Anterior cingulate cortex (tissue), 58 donors: ENCODE data around the gene DGKI.

Source experiments
- DNase-seq, 58 donors: peaks; one replicate each; lab custom pipeline; 2025; lab: John Stamatoyannopoulos, UW

The DGKI gene

DNA sequence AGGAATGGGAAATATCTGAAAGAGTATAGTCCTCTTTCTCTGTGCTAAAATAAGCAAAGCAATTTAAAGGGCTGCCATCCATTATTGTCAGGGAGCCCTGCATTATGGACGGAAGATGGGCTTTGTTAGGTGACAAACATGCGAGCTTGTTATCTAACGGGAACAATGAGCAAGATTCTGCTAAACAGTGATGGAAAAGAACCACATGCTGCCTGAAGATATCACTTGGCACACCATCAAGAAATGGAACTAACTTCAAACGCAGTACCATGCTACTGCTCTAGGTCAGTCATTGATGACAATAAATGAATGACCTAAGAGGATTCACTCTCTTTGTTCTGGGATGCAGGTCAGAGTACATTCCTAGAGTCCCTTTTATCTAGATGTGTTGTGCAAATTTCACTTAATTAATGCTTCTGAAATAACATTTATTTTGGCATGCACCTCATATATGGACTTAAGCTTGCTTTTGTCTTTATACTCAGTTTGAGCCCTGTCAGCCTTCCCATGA is 327.5 kb downstream of the DGKI start:
- DNase-seq, result no peak

DNA sequence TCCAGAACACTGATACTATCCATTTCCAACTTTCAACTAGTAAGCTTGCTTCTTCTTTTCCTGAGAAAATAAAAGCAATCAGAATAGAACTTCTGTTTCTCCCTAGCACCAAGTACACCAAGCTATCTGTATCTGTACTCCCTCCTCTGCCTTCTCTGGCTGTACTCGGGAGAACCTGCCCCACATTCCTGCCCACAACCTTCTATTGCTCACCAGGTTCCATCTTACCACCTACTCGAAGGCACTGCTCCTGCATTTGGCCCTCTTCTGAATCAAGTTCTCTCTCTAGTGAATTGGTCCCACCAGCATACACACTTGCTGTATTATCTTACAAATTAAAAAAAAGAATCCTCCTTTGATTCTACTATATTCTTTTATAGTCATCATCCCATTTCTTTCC is 333.7 kb downstream of the DGKI start:
- DNase-seq, result no peak

DNA sequence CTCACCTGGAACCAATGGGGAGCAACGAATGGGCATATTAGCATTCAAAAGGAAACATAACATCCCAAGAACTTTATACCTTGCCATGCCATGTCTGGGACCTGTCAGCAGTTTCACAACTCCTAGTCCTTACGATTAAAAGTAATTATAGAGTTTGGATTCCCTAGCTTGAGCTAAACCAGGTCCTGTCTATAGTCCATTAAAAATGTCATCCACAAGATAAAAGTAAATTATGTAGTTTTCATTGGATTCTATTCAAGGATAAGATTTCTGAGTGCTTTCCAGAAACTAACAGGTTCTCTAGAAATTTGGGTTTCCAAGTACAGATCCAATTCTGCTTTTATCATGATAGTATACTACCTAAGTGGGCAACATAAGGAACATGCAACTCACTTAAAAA is 339.7 kb downstream of the DGKI start:
- no peak for DNase-seq

DNA sequence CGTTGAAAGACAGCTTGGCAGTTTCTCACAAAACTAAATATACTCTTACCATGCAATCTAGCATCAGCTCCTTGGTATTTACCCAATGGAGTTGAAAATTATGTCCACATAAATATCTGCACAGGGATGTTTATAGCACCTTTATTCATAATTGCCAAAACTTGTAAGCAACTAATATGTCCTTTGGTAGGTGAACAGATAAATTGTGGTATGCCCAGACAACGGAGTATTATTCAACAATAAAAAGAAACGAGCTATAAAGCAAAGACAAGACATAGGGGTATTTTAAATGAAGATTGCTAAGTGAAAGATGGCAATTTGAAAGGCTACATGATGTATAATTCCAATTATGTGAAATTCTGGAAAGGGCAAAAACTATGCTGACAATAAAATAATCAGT is 340.7 kb downstream of the DGKI start:
- no peak for DNase-seq

DNA sequence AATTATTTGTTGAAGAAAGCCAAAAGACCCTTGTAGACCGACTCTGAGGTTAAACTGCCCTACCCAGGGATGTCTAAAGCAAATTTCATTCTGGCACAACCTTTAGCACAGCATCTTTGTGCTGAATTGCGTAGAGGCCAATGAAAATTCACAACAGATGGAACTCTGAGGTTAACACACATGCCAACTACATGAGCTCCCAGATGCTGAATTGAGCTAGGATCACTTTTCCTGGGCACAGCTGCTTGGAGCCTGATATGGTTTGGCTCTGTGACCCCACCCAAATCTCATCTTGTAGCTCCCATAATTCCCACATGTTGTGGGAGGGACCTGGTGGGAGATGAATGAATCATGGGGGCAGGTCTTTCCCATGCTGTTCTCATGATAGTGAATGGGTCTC is 345.2 kb downstream of the DGKI start:
- no peak for DNase-seq

DNA sequence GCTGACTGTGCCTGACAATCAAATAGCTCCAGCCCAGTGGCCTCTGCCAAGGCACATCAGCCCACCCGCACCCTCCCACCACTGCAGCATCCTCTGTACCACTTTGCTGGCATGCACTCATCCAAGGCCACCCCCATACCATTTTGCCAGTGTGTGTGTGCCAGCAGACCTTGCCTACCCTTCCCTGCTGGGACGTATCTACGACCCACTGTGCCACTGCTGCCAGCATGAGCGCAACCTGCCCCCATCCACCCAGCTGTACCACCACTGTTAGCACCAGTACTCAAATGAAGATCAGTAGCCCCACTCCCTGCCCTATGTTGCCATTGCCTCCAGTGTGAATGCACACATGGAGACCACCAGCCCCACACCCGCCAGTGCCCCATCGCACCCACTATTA is 353.9 kb downstream of the DGKI start:
- DNase-seq, result no peak

DNA sequence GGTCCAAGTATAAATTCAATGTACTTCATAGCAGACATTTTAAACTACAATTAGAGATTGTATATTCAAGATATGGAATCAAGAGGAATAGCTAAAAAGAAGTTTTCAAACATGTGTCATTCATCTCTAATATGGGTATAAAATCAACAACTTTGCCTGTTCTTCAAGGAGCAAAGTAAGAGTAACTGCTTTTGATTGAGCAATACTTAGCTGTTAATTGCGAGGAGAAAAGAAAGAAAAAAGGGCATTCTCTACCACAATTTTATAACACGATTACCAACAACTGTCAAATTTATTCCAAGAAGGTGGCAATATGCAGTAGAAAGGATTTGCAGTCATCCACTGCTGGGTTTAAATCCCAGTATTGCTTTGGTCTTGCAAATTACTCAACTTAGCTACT is 356.9 kb downstream of the DGKI start:
- no peak for DNase-seq

DNA sequence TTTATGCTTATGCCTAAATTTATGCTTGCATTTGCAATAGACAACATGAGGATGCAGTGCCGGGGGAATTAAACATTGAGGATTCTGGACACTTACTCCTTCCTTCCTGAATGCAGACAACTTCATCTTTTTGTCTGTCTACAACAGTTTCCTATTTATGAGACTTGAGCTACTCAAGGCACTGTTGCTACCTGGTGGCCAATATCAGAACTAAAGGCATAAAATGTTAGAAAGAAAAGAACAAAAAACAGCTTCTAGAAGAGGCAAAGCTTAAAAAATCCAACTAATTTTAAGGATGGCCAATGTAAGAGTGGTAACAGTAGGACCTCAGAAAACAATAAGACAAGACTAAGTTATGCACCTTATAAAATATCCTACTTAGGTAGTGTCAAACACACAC is 358.7 kb downstream of the DGKI start:
- DNase-seq, result no peak

DNA sequence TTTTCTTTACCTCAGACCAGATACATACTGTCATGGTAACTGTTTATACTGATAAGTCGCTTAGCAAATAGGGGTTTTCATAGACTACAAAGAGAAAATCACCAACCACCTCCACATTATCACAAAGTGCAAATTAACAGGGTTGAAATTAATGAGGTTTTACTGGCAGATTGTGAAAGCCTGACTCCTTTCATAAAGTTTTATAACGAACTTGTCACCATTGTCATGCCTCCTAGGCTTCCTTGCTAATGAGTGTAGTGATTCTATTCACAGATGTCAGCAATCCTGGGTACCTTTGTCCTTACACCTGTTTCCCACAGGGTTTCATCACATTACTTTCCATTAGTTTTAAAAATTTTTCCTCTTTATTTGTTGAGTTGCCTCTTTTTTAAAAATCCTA is 361.0 kb downstream of the DGKI start:
- DNase-seq, result no peak

DNA sequence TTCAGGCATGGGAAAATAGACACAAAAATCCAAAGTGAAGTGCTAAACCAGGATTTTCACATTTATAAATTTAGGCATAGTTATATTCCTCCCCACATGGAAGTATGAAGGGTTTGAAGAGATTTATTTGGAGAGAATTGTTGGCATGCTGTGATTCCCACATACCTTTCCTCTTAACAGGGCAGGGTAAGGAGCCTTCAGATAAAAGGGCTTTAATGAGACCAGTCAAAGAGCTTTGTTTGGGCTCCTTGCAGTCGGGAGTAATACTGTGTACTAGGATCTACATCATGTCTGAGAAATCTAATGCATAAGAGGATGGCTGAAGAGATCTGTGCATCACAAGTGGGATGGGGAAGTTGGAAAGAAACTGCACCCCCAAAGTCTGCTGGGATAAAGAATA is 362.4 kb downstream of the DGKI start:
- DNase-seq, result no peak

DNA sequence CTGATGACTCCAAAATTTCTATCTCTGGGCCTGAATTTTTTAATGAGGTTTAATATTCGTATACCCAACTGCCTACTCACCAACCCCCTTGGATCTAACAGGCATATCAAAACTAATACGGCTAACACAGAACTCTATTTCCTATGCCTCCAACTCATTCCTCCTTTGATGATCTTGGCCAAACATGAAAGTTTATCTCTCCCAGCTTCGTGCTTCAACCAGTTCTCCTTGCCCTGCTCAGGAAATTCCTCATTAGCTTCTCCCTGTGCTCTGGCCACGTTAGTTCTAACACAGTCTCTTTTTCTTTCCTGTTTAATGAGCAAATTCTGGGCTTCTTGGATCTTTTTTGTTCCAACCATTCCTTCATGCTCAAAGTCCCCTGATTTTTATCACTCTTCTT is 364.3 kb downstream of the DGKI start:
- DNase-seq, result no peak

DNA sequence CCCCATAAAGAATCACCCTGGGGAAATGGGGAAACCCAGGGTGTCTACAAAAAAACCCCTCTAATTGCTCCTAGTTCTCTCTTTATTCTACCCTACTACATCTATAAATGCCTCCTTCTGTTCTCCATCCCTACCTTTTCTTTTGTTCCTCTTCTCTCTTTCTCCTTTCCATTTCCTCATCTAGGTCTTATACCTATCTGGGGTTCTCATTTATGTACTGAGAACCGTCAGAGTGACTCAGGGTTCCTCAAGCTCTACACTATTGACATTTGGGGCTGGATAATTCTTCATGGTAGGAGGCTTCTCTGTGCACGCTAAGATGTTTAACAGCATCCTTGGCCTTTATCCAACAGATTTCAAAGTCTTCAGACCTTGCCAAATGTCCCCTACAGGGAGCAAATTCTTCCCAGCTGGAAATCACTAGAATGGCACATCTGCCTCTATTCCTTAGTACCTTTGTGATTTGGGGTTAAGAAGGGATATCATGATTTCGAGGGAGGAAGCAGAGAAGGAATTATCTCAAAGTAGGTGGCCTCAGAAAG is 365.9 kb downstream of the DGKI start:
- DNase-seq, result no peak

DNA sequence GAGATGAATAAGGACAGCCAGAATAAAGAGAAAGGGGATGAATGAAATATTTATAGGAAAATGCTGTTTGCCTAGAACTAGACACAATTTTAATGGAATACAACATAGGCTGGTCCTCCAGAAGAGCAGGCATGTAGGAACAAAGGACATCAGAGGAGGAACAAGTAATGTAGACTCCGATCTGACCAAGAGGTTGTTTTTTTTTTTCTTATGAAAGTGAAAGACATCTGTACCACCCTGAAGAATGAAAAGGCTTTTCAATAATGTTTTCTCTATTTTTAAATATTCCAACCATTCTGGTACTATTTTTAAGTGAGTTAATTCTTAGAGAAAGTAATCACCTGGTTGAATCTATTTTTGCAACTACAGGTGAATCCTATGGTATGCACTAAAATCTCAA is 366.4 kb downstream of the DGKI start:
- no peak for DNase-seq

DNA sequence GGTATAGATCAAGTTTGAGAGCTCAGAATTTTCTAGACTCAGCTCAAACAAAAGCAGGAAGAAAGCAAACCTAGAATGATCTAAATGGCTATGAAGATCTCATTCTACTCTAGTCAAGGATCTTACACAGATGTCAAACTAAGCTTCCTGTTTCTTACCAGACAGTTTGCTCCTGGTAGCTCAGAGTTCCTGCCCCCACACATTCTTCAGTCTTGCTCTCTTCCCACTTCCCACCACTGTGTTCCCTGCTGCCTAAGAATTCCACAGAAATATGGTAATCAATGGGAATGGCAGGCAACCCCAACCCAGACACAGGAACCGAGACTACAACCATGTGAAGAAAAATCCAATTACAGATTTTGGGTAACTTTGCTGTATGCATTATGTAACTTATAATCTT is 369.8 kb downstream of the DGKI start:
- DNase-seq, result no peak

DNA sequence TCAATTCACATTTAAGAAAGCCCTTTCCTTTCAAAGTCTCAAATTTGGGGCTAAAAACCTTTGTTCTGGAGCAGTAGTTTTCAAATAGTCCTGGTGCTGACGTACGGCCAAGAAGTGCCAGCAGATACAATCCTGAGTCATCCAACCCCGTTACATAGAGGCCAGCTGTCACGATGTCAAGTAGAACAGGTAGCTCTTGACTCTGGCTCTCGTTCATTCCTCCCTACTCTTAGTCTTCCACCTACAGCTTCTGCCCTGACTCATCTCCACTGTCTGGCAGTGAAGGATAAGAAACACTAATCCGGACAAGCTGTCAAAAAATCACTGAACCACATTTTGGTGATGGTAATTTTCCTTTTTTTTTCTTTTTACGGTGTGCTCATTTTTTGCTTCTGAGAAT is 370.8 kb downstream of the DGKI start:
- DNase-seq, result peak in 10 of 58 donors; percentile 10 to 45 (median 18)

DNA sequence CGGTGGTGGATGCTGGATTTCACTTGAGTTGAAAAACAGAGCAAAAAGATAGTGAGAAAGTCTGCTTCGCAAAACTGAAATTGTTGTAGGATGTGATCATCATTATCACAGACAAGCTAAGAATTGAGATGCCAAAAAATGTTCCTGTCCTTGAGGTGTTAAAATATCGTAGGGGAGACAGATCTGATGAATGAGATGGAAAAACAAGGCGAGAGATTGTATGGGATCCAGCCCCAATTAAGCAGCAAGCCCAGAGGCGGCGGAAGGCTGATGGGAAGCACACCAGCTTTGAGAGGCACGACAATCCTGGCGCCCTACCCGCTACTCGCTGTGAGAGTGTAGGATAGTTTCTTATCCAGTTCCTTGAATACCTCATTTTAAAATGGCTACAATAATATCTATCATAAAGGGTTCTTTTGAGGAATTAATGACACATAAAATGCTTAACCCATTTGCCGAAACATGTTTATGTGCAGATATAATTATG is 372.2 kb downstream of the DGKI start:
- DNase-seq, result peak in 24 of 58 donors; percentile 6 to 56 (median 32)

DNA sequence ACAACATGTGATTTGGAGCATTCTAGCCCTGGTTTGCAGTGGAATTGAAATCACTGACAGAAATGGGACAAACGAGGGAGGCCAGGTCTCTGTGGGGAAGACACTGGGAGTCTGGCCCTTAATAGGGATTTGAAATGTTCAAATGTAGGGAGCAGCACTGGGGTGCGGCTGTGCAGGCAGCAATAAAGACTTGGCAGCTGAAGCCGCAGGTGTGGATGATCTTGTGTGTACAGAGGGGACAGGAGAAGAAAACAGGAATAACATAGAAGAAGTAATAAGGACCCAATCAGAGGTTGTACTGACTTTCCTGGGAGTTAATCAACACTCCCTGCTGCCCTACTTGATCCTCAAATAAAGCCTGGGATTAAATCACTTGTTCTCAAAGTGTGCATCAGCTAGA is 375.6 kb downstream of the DGKI start:
- no peak for DNase-seq

DNA sequence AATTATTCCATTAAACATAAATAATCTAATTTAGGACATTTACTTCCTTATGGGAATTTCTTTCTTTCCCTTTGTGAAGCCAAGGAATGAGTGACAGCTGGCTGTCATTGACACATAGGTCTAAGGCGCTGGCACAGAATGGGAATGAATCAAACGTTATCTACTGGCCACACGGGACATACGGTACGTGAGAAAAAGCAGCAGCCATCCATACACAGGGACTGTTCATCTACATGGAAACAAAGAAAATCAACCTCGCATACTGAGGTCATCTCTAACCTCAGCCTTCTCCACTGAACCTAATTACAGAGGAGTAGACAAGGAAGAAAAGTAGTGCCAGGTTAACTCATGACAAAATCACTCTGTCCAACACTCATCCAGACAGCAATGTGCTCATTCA is 376.9 kb downstream of the DGKI start:
- no peak for DNase-seq

DNA sequence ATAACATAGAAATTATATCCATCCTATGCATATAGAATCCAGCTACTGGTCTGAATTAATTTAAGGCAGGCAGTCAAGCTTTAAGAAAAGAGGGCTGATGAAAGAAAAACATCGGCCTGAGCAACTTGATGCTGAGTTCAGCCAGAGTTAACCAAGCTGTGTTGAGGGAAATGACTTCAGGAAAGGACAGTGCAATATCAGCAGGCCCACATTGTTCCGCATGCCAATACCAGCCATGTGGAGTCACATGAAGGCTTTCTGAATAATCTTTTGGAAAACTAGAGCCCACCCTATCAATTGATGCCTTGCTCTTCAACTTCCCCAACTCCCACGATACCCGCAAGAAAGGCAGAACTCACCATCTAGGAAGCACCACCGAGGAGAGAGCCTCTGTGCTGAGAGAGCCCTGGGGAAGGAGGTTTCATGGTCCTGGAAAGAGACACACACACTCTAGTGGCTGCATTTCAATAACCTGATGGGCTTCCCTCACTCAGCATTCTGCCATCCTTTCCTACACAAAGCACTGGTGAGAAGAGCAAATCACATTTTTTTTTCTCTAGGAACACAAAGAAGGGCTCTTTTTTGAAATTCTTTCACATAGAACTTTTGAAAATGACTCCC is 377.5 kb downstream of the DGKI start:
- no peak for DNase-seq

DNA sequence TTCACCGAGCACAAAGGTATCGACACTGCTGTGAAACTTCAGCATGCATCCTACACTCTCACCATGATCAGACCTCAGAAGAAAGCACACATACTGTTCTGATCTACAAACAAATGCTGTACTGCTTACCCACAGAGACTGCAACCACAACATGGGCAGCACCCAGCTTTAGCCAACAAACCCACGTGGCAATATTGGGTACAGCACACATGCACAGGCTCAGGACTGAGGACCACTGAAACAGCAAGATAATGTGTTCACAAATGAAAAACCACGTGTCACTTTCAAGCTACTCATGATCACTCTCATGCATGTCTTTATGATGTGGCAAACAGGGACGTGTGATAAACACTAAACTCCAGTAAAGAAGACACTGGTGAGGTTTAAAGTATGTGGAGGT is 383.9 kb downstream of the DGKI start:
- DNase-seq, result no peak

DNA sequence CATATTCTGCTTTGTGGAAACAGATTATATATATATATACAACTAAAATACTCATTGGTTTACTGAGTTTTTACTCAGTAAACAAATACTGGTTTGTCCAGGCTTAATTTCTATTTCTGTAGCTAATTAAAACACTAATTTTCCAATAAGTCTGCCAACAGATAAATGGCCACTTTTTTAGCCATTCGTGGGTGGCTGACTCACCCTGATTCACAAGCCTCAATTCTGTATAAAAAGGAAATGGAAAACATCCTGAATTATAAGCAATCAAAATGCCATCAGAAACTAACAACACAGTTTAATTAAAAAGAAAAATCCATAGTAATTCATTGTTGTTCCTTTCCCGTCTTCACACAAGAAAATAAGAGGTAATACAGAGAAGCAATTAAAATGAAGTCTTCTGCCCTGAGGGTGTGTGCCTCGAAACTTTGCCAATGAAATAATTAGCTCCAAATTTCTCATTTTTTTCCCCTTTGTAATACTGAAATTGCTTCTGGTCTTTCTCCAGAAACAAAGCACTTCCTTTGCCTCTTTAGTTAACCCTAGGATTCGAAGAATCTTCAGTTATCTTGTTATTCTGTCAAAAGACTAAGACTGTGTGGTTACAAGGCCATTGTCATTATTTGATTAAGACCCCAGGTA is 384.6 kb downstream of the DGKI start:
- DNase-seq, result no peak

DNA sequence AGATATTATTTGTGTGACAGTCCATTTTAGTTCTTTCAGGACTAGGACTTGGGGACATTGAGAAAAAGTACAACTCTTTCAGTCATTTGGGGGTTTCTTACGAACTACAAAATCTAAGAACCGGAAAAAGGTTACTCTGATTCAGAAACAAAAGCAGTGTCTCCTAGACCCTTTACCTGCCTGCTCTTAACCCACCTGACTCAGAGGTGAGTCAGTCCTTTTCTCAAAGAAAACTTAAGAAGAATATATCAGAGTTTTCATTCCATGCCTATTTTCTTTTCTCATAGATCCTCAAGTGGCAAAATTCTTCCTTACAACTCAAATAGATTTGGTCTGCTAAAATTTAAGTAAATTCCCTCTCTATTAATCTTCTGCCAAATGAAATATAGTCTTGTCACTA is 388.4 kb downstream of the DGKI start:
- no peak for DNase-seq
